Fibroblast of skin of left biceps (primary cell): ENCODE results near the gene PEA15.

Experiments
- DNase-seq, 2 experiments: peaks; one replicate each; pipeline ENCODE4 v3.0.0-alpha.2; 2013; ENCODE audit warnings: low read depth in 2 of 2

The PEA15 gene

DNA sequence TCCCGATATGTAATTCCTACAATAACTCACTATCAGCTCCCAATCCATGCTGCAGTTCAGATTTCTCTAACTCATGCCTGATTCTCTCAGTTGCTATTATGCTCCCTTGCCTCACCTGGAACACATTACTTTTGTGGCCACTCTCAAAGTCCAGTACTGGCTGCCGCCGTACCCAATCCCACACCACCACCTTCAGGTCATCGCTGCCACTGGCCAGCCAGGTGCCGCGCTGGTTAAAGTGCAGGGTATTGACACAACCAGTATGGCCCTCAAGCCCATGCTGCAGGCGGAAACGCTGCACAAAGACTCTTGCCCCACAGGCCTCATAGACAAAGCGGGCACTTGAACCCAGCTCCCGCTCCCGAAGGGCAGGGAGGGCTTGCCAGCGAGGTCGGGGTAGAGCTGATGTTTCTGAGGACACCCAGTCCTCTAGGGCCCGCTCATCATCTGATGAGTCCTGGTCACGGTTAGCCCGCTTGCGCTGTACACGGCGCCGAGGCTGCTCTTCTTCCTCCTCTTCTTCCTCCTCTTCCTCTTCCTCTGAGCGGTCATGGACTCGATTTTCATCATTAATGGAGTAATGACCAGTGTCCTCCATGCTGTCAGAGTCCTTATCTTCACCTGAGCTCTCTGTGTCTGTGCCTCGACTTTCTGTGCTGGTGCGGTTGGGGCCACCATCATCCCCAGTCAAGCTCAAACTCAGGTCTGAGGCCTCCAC lies 34.6 kb downstream of the PEA15 start:
- DNase-seq = no peak

DNA sequence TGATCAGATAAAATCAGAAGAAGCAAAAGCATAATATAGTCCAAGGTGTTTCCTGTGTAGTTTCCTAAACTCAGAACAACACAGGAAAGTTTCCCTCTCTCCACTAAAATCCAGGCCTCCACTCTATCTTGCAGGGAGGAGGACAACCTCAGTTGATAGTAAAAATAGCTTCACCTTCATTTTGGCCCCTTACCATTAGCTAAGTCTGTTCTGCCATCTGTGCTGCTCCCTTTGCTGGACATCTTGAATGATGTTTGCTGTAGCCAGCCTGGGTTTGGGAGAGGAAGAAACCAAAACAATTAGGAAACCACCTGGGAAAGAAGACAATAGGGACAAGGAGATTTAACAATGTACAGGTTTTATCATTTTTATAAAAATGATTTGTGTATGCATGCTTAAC lies 38.6 kb downstream of the PEA15 start:
- no peak for DNase-seq

GRCh38 chr1:160244209-160244608 lies 39.0 kb downstream of the PEA15 start:
- DNase-seq = no peak

GRCh38 chr1:160245434-160245833 lies 40.2 kb downstream of the PEA15 start:
- DNase-seq = no peak

- no peak for DNase-seq
Measured at GRCh38 chr1:160247053-160247452, 41.9 kb downstream of the PEA15 start.

DNA sequence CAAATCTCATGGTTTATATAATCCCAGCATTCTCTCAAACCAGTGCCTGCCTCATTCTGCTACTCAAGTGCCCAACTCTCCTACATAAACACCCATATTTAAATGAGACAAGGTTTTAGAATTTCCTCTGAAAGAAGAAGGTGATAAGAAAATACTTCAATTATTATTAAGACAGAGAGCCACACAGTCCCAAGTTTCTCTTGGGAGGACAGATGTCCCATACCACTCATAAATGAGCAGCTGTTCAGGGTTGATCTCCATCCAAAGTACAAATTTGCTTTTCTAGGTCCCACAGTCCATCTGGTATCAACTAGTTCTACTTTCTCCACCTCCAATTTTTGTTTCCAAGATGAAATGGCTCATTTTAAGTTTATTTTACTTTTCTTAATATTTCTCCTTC lies 45.8 kb downstream of the PEA15 start:
- DNase-seq = no peak

GRCh38 chr1:160251687-160252526 lies 46.7 kb downstream of the PEA15 start:
- DNase-seq = peak in 1 of 2 experiments; percentile 30

GRCh38 chr1:160255781-160256300 lies 50.7 kb downstream of the PEA15 start:
- no peak for DNase-seq

- peak; percentile 80 to 81 for DNase-seq
Measured at GRCh38 chr1:160256396-160257046, 51.3 kb downstream of the PEA15 start.

DNA sequence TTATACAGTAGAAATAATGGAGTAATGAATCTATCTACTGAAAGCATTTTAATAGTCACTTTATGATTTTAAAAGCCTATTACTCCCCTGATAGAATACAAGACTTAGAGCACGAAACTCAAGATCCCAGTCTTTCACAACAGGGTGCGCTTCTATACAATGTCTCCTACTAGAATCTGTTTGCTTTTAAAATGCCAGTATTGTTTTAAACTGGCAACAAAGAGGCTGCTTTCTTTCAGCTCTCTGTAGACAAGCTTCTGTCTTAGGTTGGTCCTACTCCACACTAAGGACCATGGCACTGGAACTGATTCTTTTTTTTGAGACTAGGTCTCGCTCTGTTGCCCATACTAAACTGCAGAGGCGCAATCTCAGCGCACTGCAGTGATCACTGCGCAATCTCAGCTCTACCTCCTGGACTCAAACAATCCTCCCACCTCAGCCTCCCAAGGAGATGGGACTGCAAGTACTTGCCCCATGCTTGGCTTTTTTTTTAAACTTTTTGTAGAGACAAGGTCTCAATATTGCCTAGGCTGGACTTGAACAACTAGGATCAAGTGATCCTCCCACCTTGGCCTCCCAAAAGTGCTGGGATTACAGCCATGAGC lies 52.3 kb downstream of the PEA15 start:
- no peak for DNase-seq

DNA sequence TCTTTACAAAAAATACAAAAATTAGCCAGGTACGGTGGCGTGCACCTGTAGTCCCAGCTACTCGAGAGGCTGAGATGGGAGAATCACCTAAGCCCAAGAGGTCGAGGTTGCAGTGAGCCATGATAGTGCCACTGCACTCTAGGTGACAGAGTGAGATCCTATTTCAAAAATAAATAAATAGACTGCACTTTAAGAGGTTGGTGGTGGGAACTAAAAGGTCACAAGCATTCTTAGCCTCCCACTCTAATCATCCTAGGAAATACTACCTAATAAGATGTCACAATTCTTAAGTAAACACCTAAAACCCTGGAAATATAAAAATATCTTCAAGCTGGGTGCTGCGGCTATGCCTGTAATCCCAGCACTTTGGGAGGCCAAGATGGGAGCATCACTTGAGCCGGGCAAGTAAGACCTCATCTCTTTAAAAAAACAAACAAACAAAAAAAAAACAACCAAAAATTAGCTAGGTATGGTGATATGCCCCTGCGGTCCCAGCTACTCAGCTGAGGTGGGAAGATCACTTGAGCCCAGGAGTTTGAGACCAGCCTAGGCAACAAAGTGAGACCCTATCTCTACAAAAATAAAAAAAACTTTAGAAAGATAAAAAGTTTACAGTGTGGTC lies 53.1 kb downstream of the PEA15 start:
- no peak for DNase-seq

GRCh38 chr1:160260406-160261382 lies 55.5 kb downstream of the PEA15 start:
- DNase-seq = no peak

- DNase-seq = no peak
Measured at GRCh38 chr1:160261556-160261892, 56.3 kb downstream of the PEA15 start.

GRCh38 chr1:160261893-160262794 lies 57.0 kb downstream of the PEA15 start, which contains the start of gene DCAF8:
Gene DCAF8 (minus strand): TSS chr1:160262549. CDS start chr1:160244008, 18,541 bp downstream.
- peak; percentile 89 to 91 for DNase-seq

DNA sequence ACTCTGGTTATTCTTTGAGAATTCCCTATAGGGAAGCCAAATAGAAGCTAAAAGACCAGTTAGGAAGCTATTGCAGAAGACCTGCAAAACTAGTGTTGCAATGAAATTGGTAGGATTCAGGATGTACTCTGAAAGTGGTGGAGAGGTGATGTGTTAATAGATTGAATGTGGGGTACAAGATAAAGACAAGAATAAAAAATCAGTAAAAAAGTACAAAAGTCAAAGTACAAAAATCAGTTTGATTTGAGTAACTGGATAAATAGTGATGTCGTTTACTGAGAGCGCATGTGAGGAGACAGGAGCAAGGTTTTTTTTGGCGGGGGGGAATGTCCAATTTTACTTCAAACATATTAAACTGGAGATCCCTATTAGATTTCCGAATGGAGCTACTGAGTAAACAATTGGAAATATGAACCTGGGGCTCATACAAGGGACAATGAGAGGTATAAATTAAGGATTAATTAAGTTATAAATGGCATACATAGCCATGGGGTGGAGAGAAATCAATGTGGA lies 59.7 kb downstream of the PEA15 start:
- no peak for DNase-seq
